ENCODE results near the gene UBE2K.
"Not testable (repeated sequence)": the region's sequence is repeated elsewhere in the genome, so short reads cannot be mapped to it uniquely, and the experiment has no call there.

Gene UBE2K

DNA sequence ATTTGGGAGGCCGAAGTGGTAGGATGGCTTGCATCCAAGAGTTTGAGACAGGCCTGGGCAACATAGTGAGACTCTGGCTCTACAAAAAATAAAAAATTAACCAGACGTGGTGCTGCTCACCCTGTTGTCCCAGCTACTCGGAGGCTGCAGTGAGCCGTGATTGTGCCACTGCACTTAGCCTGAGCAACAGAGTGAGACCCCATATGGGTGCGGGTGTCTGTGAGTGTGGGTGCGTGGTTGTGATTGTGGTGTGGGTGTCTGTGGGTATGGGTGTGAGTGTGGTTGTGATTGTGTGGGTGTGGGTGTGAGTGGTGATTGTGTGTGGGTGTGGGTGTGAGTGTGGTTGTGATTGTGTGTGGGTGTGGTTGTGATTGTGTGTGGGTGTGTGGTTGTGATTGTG is 114.6 kb downstream of the UBE2K start:
- no peak for DNase-seq

DNA sequence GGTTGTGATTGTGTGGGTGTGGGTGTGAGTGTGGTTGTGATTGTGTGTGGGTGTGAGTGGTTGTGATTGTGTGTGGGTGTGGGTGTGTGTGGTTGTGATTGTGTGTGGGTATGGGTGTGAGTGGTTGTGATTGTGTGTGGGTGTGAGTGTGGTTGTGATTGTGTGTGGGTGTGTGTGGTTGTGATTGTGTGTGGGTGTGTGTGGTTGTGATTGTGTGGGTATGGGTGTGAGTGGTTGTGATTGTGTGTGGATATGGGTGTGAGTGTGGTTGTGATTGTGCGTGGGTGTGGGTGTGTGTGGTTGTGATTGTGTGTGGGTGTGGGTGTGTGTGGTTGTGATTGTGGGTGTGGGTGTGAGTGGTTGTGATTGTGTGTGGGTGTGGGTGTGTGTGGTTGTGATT is 115.1 kb downstream of the UBE2K start:
- DNase-seq = not testable (repeated sequence)

DNA sequence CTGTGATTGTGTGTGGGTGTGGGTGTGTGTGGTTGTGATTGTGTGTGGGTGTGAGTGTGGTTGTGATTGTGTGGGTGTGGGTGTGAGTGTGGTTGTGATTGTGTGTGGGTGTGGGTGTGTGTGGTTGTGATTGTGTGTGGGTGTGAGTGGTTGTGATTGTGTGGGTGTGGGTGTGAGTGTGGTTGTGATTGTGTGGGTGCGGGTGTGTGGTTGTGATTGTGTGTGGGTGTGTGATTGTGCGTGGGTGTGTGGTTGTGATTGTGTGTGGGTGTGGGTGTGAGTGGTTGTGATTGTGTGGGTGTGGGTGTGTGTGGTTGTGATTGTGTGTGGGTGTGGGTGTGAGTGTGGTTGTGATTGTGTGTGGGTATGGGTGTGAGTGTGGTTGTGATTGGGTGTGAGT is 115.8 kb downstream of the UBE2K start:
- not testable (repeated sequence) for DNase-seq

DNA sequence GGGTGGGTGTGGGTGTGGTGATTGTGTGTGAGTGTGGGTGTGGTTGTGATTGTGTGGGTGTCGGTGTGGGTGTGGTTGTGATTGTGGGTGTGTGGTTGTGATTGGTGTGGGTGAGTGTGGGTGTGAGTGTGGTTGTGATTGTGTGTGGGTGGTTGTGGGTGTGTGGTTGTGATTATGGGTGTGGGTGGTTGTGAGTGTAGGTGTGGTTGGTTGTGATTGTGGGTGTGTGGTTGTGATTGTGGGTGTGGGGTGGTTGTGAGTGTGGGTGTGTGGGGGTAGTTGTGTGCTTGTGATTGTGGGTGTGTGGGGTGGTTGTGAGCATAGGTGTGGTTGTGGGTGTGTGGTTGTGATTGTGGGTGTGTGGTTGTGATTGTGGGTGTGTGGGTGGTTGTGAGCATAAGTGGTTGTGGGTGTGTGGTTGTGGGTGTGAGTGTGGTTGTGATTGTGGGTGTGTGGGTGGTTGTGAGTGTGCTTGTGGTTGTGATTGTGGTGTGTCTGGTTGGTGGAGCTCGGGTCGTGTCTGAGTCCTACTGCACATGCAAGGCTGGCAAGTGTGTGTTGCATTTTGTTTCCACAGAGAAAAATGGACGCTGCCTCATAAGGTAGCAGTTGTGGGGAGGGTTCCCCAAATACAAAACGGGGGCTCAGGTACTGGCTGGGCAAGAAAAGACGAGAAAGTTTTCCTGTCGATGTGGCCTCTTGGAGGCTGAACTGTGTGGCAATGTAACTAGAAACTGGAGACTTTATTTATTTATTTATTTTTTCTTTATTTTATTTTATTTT is 116.7 kb downstream of the UBE2K start:
- no peak for DNase-seq

DNA sequence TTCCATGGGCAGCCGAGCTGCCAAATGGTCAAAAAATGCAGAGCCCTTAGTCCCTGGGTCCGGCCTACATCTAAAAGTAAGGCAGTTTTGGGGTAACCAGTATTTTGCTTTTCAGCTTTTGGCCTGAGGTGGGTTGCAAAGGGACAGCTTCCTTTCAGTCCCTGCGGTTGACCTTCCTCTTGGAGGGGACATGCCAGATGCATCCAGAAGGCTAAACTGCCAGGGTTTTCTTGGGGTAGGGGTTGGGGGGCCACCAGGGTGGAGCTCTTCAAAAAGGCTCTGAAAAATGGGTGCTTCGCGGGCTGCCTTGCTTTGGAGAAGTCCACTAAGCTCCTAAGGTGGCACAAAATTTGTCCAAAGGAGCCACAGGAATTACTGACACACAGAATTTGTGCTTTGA is 120.7 kb downstream of the UBE2K start:
- DNase-seq = no peak

DNA sequence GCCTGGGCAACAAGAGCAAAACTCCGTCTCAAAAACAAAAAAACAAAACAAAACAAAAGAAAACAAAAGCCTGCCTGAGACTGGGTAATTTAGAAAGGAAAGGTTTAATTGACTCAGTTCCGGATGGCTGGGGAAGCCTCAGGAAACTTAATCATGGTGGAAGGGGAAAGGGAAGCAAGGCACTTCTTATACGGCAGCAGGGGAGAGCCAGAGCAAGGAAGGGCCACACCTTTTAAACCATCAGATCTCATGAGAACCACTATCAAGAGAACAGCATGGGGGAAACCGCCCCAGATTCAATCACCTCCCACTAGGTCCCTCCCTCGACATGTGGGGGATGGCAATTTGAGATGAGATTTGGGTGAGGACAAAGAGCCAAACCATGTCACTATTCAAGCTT is 122.2 kb downstream of the UBE2K start:
- no peak for DNase-seq

DNA sequence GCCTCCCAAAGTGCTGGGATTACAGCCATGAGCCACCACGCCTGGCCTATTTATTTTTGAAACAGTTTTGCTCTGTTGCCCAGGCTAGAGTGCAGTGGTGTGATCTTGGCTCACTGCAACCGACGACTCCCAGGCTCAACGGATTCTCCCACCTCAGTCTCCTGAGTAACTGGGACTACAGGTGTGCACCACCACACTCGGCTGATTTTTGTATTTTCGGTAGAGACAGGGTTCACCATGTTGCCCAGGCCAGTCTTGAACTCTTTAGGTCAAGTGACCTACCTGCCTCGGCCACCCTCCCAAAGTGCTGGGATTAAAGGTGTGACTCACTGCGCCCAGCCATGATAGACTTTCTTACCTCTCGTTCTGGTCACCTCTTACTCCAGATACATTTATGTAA is 124.0 kb downstream of the UBE2K start:
- no peak for DNase-seq

DNA sequence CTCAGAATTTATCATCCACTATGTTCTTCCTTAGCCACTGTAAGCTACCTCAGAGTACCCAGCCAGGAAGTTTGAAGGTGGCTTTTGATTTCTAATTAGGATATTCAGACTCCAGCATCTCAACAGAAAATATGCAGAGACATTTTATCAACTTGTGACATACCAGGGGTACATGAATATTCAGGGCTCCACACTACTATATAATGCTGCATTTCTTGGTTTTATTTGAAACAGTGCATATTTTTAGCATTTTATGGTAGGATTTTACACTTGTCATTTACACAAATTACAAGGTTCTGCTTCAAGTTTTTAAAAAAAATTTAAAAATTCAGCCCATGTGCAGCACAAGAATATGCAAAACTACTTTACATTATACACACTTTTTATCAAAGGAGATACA is 124.7 kb downstream of the UBE2K start:
- DNase-seq = no peak

DNA sequence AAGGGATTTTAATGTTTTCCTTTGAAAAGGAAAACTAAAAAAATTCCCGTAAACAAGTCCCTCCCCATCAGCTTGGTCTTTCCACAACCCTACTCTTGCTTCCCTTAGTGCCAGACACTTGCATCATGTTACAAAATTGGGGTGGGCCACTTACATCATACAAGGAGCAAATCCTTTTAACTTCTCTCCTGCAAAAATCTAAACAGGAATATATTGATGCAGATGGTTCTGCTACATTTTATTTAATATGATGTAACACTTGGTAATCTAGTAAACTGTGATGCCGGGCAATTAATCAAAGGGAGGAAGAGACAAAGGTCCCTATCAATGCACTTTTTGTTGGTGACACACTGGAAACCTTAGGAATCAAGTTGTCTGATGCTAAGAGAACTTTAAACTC is 125.3 kb downstream of the UBE2K start:
- DNase-seq = no peak

DNA sequence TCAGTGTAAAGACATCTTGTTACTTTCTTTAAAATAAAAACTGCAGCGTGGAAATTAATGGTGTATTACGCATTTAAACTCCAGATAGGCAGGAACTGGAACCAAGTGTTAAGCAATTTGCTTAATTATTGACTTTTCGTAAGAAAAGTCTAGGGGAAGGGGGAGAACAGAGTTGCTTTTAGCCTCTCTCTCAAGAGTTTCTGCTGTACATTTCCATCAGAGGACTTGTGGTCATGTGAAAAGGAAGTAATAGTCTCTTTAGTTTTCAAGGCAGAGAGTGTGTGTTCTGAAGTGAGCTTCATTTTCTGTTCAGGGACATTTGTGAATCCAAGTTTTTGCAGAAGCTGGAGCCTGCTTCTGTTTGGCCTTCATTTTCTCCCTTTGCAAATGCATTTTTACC is 127.2 kb downstream of the UBE2K start:
- DNase-seq = no peak

DNA sequence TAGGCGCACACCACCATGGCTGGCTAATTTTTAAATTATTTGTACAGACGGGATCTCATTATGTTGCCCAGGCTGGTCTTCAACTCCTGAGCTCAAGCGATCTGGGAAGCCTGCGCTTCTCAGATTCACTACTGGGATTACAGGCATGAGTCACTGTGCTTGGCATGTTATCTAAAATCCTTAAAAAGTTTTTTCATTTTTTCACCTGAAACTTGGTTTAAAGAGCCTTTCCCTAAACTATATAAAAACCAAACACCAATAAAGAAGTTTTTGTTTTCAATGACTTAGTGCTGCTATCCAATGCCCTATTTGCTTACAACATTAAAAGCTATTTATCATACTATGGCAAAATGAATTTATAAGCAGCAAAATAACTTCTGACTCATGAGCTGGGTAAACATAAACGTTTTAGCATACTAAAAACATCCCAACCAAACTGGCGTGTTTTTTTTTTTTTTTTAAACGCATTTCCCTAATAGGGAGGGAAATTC is 127.8 kb downstream of the UBE2K start:
- DNase-seq = no peak

Data from activated CD4-positive, alpha-beta T cell treated with anti-CD3 and anti-CD28 coated beads for 4 hours (primary cell).